HUES6 (cell line): ENCODE results near the gene RAP1GAP.

Experiments used
- H3K27ac ChIP-seq: 2 replicates; pipeline ENCODE4 v1.7.0; 2013; ENCODE audit warnings: low read depth, mild to moderate bottlenecking, low read length, inconsistent platforms
- H3K27me3 ChIP-seq: 2 replicates; pipeline ENCODE4 v1.6.1; 2013; ENCODE audit warnings: low read length; ENCODE audit not compliant: control insufficient read depth, insufficient read depth
- H3K36me3 ChIP-seq: 2 replicates; pipeline ENCODE4 v1.6.1; 2013; ENCODE audit warnings: low read length; ENCODE audit not compliant: control insufficient read depth, insufficient read depth
- H3K4me1 ChIP-seq: 2 replicates; pipeline ENCODE4 v1.6.1; 2013; ENCODE audit warnings: low read length; ENCODE audit not compliant: control insufficient read depth, insufficient read depth
- H3K4me3 ChIP-seq: 2 replicates; pipeline ENCODE4 v1.5.1; 2013; ENCODE audit warnings: low read depth, low read length
- H3K9ac ChIP-seq: one replicate; pipeline ENCODE4 v1.6.1; 2013; ENCODE audit warnings: mild to moderate bottlenecking, low read length
- H3K9me3 ChIP-seq: 2 replicates; pipeline ENCODE4 v1.6.1; 2013; ENCODE audit warnings: low read depth, low read length; ENCODE audit not compliant: control insufficient read depth, insufficient read depth

Gene RAP1GAP

GRCh38 chr1:21562896-21563295, 106.3 kb downstream of the RAP1GAP start:
- H3K36me3 ChIP-seq: peaks cover 26% of the 10 kb centered on the region
- H3K27me3 ChIP-seq: no peaks in the 10 kb centered on the region
- H3K4me1 ChIP-seq: no peaks in the 10 kb centered on the region; the same call in 1 of the 2 replicates
- no peak overlapping the region for H3K4me3 ChIP-seq
- H3K9me3 ChIP-seq: no peaks in the 10 kb centered on the region
- no peak overlapping the region for H3K27ac ChIP-seq
- H3K9ac ChIP-seq: no peak overlapping the region

- Histone ChIP-seq H3K9me3 (no peaks in the 10 kb centered on the region), H3K27me3 (no peaks in the 10 kb centered on the region)
These were observed 108.1 kb downstream of the RAP1GAP start for GRCh38 chr1:21560916-21561638.

GRCh38 chr1:21559788-21560567, 109.2 kb downstream of the RAP1GAP start:
- Histone ChIP-seq H3K9ac (no peak overlapping the region), H3K27ac (no peak overlapping the region), H3K27me3 (no peaks in the 10 kb centered on the region), H3K4me3 (no peak overlapping the region), H3K4me1 (no peaks in the 10 kb centered on the region; the same call in 1 of the 2 replicates), H3K9me3 (no peaks in the 10 kb centered on the region), H3K36me3 (peaks cover 36% of the 10 kb centered on the region)

More at GRCh38 chr1:21560916-21561638, 108.1 kb downstream of the RAP1GAP start:
- Histone ChIP-seq H3K4me3 (no peak overlapping the region), H3K9ac (no peak overlapping the region), H3K4me1 (no peaks in the 10 kb centered on the region; the same call in 1 of the 2 replicates), H3K36me3 (peaks cover 36% of the 10 kb centered on the region), H3K27ac (no peak overlapping the region)

- no peaks in the 10 kb centered on the region for H3K27me3 ChIP-seq
- H3K9me3 ChIP-seq: no peaks in the 10 kb centered on the region
- H3K4me1 ChIP-seq: peaks cover 23% of the 10 kb centered on the region
- no peak overlapping the region for H3K4me3 ChIP-seq
- H3K36me3 ChIP-seq: peaks cover 10% of the 10 kb centered on the region
- H3K9ac ChIP-seq: no peak overlapping the region
- H3K27ac ChIP-seq: no peak overlapping the region
These were observed 115.8 kb downstream of the RAP1GAP start for GRCh38 chr1:21553116-21553926.

GRCh38 chr1:21552715-21553114, 116.4 kb downstream of the RAP1GAP start:
- H3K27ac ChIP-seq: no peak overlapping the region
- peaks cover 27% of the 10 kb centered on the region for H3K4me1 ChIP-seq
- H3K9ac ChIP-seq: no peak overlapping the region

GRCh38 chr1:21550866-21551475, 118.2 kb downstream of the RAP1GAP start:
- H3K4me1 ChIP-seq: peaks cover 28% of the 10 kb centered on the region
- H3K9ac ChIP-seq: no peak overlapping the region
- H3K36me3 ChIP-seq: no peaks in the 10 kb centered on the region
- no peak overlapping the region for H3K27ac ChIP-seq
- no peaks in the 10 kb centered on the region for H3K27me3 ChIP-seq
- no peak overlapping the region; the same call in 1 of the 2 replicates for H3K4me3 ChIP-seq
- H3K9me3 ChIP-seq: no peaks in the 10 kb centered on the region

More at GRCh38 chr1:21552715-21553114, 116.4 kb downstream of the RAP1GAP start:
- peaks cover 10% of the 10 kb centered on the region for H3K36me3 ChIP-seq
- H3K9me3 ChIP-seq: no peaks in the 10 kb centered on the region
- H3K27me3 ChIP-seq: no peaks in the 10 kb centered on the region
- no peak overlapping the region for H3K4me3 ChIP-seq

GRCh38 chr1:21550097-21550496, 119.1 kb downstream of the RAP1GAP start:
- no peaks in the 10 kb centered on the region for H3K9me3 ChIP-seq
- H3K36me3 ChIP-seq: no peaks in the 10 kb centered on the region
- H3K4me3 ChIP-seq: no peak overlapping the region
- no peak overlapping the region for H3K27ac ChIP-seq
- H3K4me1 ChIP-seq: peaks cover 28% of the 10 kb centered on the region
- H3K9ac ChIP-seq: no peak overlapping the region
- no peaks in the 10 kb centered on the region for H3K27me3 ChIP-seq

GRCh38 chr1:21547876-21548275, 121.3 kb downstream of the RAP1GAP start:
- no peaks in the 10 kb centered on the region for H3K9me3 ChIP-seq
- no peaks in the 10 kb centered on the region for H3K27me3 ChIP-seq
- no peak overlapping the region for H3K4me3 ChIP-seq
- no peaks in the 10 kb centered on the region for H3K36me3 ChIP-seq
- no peak overlapping the region for H3K27ac ChIP-seq
- H3K4me1 ChIP-seq: peaks cover 29% of the 10 kb centered on the region
- no peak overlapping the region for H3K9ac ChIP-seq
